Skin of body (tissue), 2 donors: ENCODE results near the gene CNTN5. TPM values are rescaled to one million over a fixed set of nuclear protein-coding genes. Genes with fewer than 3 reads are reported as not detected.
A peak's percentile ranks its signal among the peaks of the same experiment; 100 is the strongest.

Experiments used
- DNase-seq: peaks from one replicate; lab custom pipeline; 2025; lab: John Stamatoyannopoulos, UW
- total RNA-seq: library from RNA; depleted of rRNA; stranded (reverse); fragments of >200 nt; gene quantifications from one replicate; pipeline ENCODE4 v1.2.3, GENCODE V29; 2014

CNTN5 gene
- total RNA-seq, 1 donor from 2014 or later = 3.4 TPM

GRCh38 chr11:99893811-99894210 lies 873.1 kb downstream of the CNTN5 start:
- DNase-seq = no peak

- DNase-seq = no peak
Observed at GRCh38 chr11:99901175-99901574, 880.4 kb downstream of the CNTN5 start.

GRCh38 chr11:99911116-99911515 lies 890.4 kb downstream of the CNTN5 start:
- no peak for DNase-seq

- DNase-seq = no peak
Observed at GRCh38 chr11:99916078-99916477, 895.3 kb downstream of the CNTN5 start.

GRCh38 chr11:99918761-99919160 lies 898.0 kb downstream of the CNTN5 start:
- no peak for DNase-seq

- no peak for DNase-seq
Observed at GRCh38 chr11:99920956-99921355, 900.2 kb downstream of the CNTN5 start.

GRCh38 chr11:99925968-99926367 lies 905.2 kb downstream of the CNTN5 start:
- DNase-seq = no peak

- no peak for DNase-seq
Observed at GRCh38 chr11:99932684-99933083, 911.9 kb downstream of the CNTN5 start.

GRCh38 chr11:99934008-99934407 lies 913.3 kb downstream of the CNTN5 start:
- peak; percentile 7 for DNase-seq

- DNase-seq = no peak
Observed at GRCh38 chr11:99937330-99937729, 916.6 kb downstream of the CNTN5 start.

- no peak for DNase-seq
Observed at GRCh38 chr11:99952816-99953215, 932.1 kb downstream of the CNTN5 start.

- no peak for DNase-seq
Observed at GRCh38 chr11:99960536-99960935, 939.8 kb downstream of the CNTN5 start.

GRCh38 chr11:99968336-99968735 lies 947.6 kb downstream of the CNTN5 start:
- no peak for DNase-seq

- no peak for DNase-seq
Observed at GRCh38 chr11:99973993-99974392, 953.2 kb downstream of the CNTN5 start.

- no peak for DNase-seq
Observed at GRCh38 chr11:99979042-99979441, 958.3 kb downstream of the CNTN5 start.

- no peak for DNase-seq
Observed at GRCh38 chr11:99987821-99988470, 967.2 kb downstream of the CNTN5 start.

GRCh38 chr11:99988471-99988837 lies 967.7 kb downstream of the CNTN5 start:
- DNase-seq = no peak

GRCh38 chr11:100003985-100004384 lies 983.2 kb downstream of the CNTN5 start:
- DNase-seq = no peak

GRCh38 chr11:100004541-100004940 lies 983.8 kb downstream of the CNTN5 start:
- DNase-seq = no peak

- DNase-seq = no peak
Observed at GRCh38 chr11:100008417-100008816, 987.7 kb downstream of the CNTN5 start.

- no peak for DNase-seq
Observed at GRCh38 chr11:100009728-100010127, 989.0 kb downstream of the CNTN5 start.

- DNase-seq = no peak
Observed at GRCh38 chr11:100010393-100010792, 989.6 kb downstream of the CNTN5 start.

- no peak for DNase-seq
Observed at GRCh38 chr11:100011697-100012096, 990.9 kb downstream of the CNTN5 start.

GRCh38 chr11:100013011-100013410 lies 992.3 kb downstream of the CNTN5 start:
- no peak for DNase-seq
